ENCODE results near the gene UNCX.

Gene UNCX

DNA sequence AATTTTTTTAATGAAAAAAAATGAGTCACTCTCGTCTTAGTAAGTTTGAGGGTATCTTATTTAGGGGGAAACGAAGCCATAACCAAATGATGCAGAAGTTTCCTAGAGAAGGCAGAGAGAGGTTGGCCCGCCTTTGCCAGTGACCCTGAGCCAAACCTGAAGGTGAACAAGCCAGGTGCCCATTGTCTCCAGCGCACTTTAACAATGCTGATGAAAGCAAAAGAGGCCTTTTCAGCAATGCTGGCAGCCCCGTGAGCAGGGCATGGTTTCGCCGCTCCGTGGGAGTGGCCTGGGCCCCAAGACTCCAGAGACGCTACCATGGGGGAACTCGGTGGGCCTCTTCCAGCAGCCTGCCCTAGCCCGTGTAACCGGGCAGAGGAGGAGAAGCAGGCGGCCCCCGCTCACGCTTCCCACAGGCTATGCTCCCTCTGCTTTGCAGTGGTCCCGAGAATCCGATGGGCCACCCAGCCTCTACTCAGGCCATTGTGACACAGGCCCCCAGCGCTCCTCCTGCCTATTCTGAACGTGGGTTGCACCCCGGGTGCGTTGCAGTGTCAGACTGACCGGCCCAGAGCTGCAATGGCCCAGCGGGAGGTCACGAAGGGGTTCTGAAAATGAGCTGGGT is 14.0 kb upstream of the UNCX start:
- no peak overlapping the region for H3K4ac ChIP-seq (ENCODE audit: low read depth in 1 of 2, low read length in 2 of 2)
- H2BK5ac ChIP-seq (ENCODE audit: low read depth, low read length, poor library complexity, severe bottlenecking) = no peak overlapping the region
- H4K91ac ChIP-seq (ENCODE audit: low read length) = no peak overlapping the region
- H3K27ac ChIP-seq (ENCODE audit: low read length, poor library complexity, severe bottlenecking) = no peak overlapping the region
- H3K9ac ChIP-seq (ENCODE audit: low read length) = no peak overlapping the region
- no peak for DNase-seq
- H3K4me2 ChIP-seq (ENCODE audit: low read length, poor library complexity, severe bottlenecking) = no peak overlapping the region
- H3K36me3 ChIP-seq (ENCODE audit: control insufficient read depth in 1 of 2, insufficient read depth in 2 of 2, low read depth in 1 of 2, low read length in 2 of 2) = no peaks in the 10 kb centered on the region
- H3K27me3 ChIP-seq (ENCODE audit: control insufficient read depth in 1 of 2, insufficient read depth in 1 of 2, low read length in 2 of 2) = peaks cover 52 to 60% of the 10 kb centered on the region in 2 experiments
- no peak overlapping the region for H2AFZ ChIP-seq (ENCODE audit: low read depth, low read length)
- H3K18ac ChIP-seq (ENCODE audit: low read depth in 1 of 2, low read length in 2 of 2) = no peak overlapping the region
- no peaks in the 10 kb centered on the region for H3K79me1 ChIP-seq (replicated peaks; ENCODE audit: low read length, poor library complexity, severe bottlenecking)
- no peak overlapping the region for H2BK12ac ChIP-seq (ENCODE audit: low read length in 2 of 2)
- no peak overlapping the region for H2AK5ac ChIP-seq (ENCODE audit: low read length, severe bottlenecking)
- no peak overlapping the region for H3K4me3 ChIP-seq (ENCODE audit: insufficient read depth in 1 of 2, low read depth in 1 of 2, low read length in 2 of 2)
- no peaks in the 10 kb centered on the region for H3K4me1 ChIP-seq (ENCODE audit: control insufficient read depth, insufficient read depth, low read depth, low read length)
- no peak overlapping the region for H2BK120ac ChIP-seq (ENCODE audit: low read depth, low read length)
- no peak overlapping the region for H4K8ac ChIP-seq (ENCODE audit: low read length)
- peaks cover 4% of the 10 kb centered on the region for H3K9me3 ChIP-seq (ENCODE audit: control insufficient read depth, low read length)
- no peak overlapping the region for H3K23ac ChIP-seq (ENCODE audit: low read length in 2 of 2)
- no peak overlapping the region for H3K14ac ChIP-seq (ENCODE audit: low read length in 2 of 2)
- WGBS = 72% methylated on average over 24 of the region's 24 CpGs
- H2BK15ac ChIP-seq (ENCODE audit: low read depth, poor library complexity, severe bottlenecking) = no peak overlapping the region

DNA sequence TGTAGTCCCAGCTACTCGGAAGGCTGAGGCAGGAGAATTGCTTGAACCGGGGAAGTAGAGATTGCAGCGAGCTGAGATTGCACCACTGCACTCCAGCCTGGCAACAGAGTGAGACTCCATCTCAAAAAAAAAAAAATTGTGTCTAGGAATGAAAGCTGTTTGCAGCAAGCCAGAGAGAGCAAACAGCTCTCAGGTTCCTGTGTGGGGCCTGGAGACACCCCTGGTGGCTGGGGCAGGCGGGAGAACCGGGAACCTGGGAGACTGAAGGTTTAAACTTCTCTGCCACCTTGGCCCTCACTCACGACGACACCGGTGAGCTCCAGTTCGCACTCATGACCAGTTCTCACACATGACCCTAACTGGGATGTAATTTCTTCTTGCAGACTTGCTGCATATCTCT is 13.2 kb upstream of the UNCX start:
- no peak overlapping the region for H3K9ac ChIP-seq (ENCODE audit: low read length)
- no peak overlapping the region for H2BK120ac ChIP-seq (ENCODE audit: low read depth, low read length)
- H3K4ac ChIP-seq (ENCODE audit: low read depth in 1 of 2, low read length in 2 of 2) = no peak overlapping the region
- no peak overlapping the region for H2AK5ac ChIP-seq (ENCODE audit: low read length, severe bottlenecking)
- no peak overlapping the region for H2BK12ac ChIP-seq (ENCODE audit: low read length in 2 of 2)
- whole genome bisulfite sequencing = 62% methylated on average over 9 of the region's 9 CpGs
- no peaks in the 10 kb centered on the region for H3K79me1 ChIP-seq (replicated peaks; ENCODE audit: low read length, poor library complexity, severe bottlenecking)
- H4K91ac ChIP-seq (ENCODE audit: low read length) = no peak overlapping the region
- H2BK5ac ChIP-seq (ENCODE audit: low read depth, low read length, poor library complexity, severe bottlenecking) = no peak overlapping the region
- no peak overlapping the region for H2BK15ac ChIP-seq (ENCODE audit: low read depth, poor library complexity, severe bottlenecking)
- H3K27me3 ChIP-seq (ENCODE audit: control insufficient read depth in 1 of 2, insufficient read depth in 1 of 2, low read length in 2 of 2) = peaks cover 61 to 62% of the 10 kb centered on the region in 2 experiments
- no peak overlapping the region for H3K18ac ChIP-seq (ENCODE audit: low read depth in 1 of 2, low read length in 2 of 2)
- no peak overlapping the region for H3K23ac ChIP-seq (ENCODE audit: low read length in 2 of 2)
- H3K27ac ChIP-seq (ENCODE audit: low read length, poor library complexity, severe bottlenecking) = no peak overlapping the region
- no peak overlapping the region for H3K4me3 ChIP-seq (ENCODE audit: insufficient read depth in 1 of 2, low read depth in 1 of 2, low read length in 2 of 2)
- peaks cover 4% of the 10 kb centered on the region for H3K9me3 ChIP-seq (ENCODE audit: control insufficient read depth, low read length)
- H4K8ac ChIP-seq (ENCODE audit: low read length) = no peak overlapping the region
- H3K36me3 ChIP-seq (ENCODE audit: control insufficient read depth in 1 of 2, insufficient read depth in 2 of 2, low read depth in 1 of 2, low read length in 2 of 2) = no peaks in the 10 kb centered on the region
- H3K14ac ChIP-seq (ENCODE audit: low read length in 2 of 2) = no peak overlapping the region
- H3K4me2 ChIP-seq (ENCODE audit: low read length, poor library complexity, severe bottlenecking) = no peak overlapping the region
- H2AFZ ChIP-seq (ENCODE audit: low read depth, low read length) = no peak overlapping the region
- no peak for DNase-seq
- peaks cover 2% of the 10 kb centered on the region for H3K4me1 ChIP-seq (ENCODE audit: control insufficient read depth, insufficient read depth, low read depth, low read length)

DNA sequence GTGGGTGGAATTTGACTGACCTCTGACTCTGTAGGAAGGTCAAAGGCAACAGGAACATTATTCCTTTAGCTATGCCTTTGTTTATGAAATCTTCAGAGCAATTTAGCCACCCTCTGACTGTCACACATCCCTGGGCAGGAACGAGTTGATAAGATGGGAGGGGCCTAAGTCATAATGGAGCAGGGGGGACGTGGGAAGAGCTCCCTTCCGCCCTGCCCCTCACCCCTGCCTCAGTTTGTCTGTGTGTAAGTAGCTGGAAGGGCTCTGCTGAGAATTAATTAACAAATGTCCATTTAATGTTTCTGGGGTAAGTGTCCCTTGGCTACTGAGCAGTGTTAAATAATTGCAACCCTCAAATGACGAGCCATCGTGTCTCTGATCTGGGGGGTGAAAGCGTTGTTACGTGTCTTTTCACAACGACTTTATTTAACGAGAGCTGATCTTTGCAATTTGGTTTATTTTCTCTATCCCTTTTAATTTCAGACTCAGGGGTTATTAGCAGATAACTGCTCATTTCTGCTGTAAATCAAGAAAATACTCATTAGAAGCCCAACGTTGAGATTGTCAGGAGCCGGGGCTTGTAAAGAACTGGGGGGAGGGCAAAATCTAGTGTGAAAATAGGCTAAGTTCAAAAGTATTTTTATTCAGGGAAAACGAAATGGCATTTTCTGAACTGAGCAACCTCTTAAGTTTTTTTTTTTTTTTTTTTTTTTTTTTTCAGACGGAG is 12.5 kb upstream of the UNCX start:
- 82% methylated on average over 10 of the region's 13 CpGs for WGBS
- no peak overlapping the region for H2BK5ac ChIP-seq (ENCODE audit: low read depth, low read length, poor library complexity, severe bottlenecking)
- DNase-seq = no peak

DNA sequence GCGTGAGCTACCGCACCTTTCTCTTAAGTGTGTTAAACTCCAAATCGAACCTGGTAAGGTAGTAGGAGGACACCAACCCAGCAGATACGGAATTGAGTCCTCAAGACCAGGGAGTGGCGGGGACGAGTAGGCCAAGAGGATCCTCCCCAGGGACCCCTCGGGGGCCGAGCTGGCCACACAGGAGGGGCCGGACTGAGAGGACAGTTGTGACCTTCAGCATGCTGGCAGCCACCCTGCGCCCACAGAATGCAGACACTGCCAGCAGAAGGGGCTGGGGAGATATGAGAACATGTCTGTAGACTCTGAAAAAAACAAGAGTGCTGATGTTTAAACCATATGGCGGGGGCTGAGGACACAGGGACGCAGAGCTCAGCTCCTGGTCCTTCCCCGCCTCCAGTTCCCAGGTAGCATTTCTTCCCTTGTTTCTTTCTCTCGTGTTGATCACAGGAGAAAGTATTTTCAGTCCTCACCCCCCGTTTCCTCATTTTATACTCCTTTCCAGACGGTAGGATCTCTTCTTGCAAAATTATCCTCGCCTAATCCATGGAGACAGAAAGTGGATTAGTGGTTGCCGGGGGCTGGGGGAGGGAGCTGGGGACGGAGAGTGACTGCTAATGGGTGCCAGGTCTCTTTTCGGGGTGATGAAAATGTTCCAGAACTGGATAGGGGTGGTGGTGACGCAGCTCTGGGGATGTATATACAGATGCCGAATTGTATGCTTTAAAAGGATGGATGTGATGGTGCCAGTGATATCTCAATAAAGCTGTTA is 11.5 kb upstream of the UNCX start:
- Histone ChIP-seq H3K79me1 (replicated peaks; ENCODE audit: low read length, poor library complexity, severe bottlenecking) (no peaks in the 10 kb centered on the region), H2BK12ac (ENCODE audit: low read length in 2 of 2) (no peak overlapping the region), H3K4me2 (ENCODE audit: low read length, poor library complexity, severe bottlenecking) (no peak overlapping the region), H3K9ac (ENCODE audit: low read length) (no peak overlapping the region), H4K91ac (ENCODE audit: low read length) (no peak overlapping the region), H2BK120ac (ENCODE audit: low read depth, low read length) (no peak overlapping the region), H3K18ac (ENCODE audit: low read depth in 1 of 2, low read length in 2 of 2) (no peak overlapping the region), H3K4me1 (ENCODE audit: control insufficient read depth, insufficient read depth, low read depth, low read length) (peaks cover 5% of the 10 kb centered on the region), H4K8ac (ENCODE audit: low read length) (no peak overlapping the region), H3K4me3 (ENCODE audit: insufficient read depth in 1 of 2, low read depth in 1 of 2, low read length in 2 of 2) (no peak overlapping the region), H3K14ac (ENCODE audit: low read length in 2 of 2) (no peak overlapping the region), H3K23ac (ENCODE audit: low read length in 2 of 2) (no peak overlapping the region), H3K36me3 (ENCODE audit: control insufficient read depth in 1 of 2, insufficient read depth in 2 of 2, low read depth in 1 of 2, low read length in 2 of 2) (no peaks in the 10 kb centered on the region), H2AFZ (ENCODE audit: low read depth, low read length) (no peak overlapping the region), H2AK5ac (ENCODE audit: low read length, severe bottlenecking) (no peak overlapping the region), H3K27ac (ENCODE audit: low read length, poor library complexity, severe bottlenecking) (no peak overlapping the region), H2BK5ac (ENCODE audit: low read depth, low read length, poor library complexity, severe bottlenecking) (no peak overlapping the region), H3K4ac (ENCODE audit: low read depth in 1 of 2, low read length in 2 of 2) (no peak overlapping the region), H3K9me3 (ENCODE audit: control insufficient read depth, low read length) (peaks cover 4% of the 10 kb centered on the region), H2BK15ac (ENCODE audit: low read depth, poor library complexity, severe bottlenecking) (no peak overlapping the region), H3K27me3 (ENCODE audit: control insufficient read depth in 1 of 2, insufficient read depth in 1 of 2, low read length in 2 of 2) (peaks cover 73 to 76% of the 10 kb centered on the region in 2 experiments)
- DNase-seq = no peak
- WGBS = 66% methylated on average over 19 of the region's 22 CpGs

More for the DNA sequence above, 12.5 kb upstream of the UNCX start:
- no peaks in the 10 kb centered on the region for H3K36me3 ChIP-seq (ENCODE audit: control insufficient read depth in 1 of 2, insufficient read depth in 2 of 2, low read depth in 1 of 2, low read length in 2 of 2)
- no peak overlapping the region for H3K4me2 ChIP-seq (ENCODE audit: low read length, poor library complexity, severe bottlenecking)
- H3K9me3 ChIP-seq (ENCODE audit: control insufficient read depth, low read length) = peaks cover 4% of the 10 kb centered on the region
- H2AK5ac ChIP-seq (ENCODE audit: low read length, severe bottlenecking) = no peak overlapping the region
- no peak overlapping the region for H3K23ac ChIP-seq (ENCODE audit: low read length in 2 of 2)
- H3K9ac ChIP-seq (ENCODE audit: low read length) = no peak overlapping the region
- H3K4ac ChIP-seq (ENCODE audit: low read depth in 1 of 2, low read length in 2 of 2) = no peak overlapping the region
- no peak overlapping the region for H3K4me3 ChIP-seq (ENCODE audit: insufficient read depth in 1 of 2, low read depth in 1 of 2, low read length in 2 of 2)
- no peak overlapping the region for H2BK15ac ChIP-seq (ENCODE audit: low read depth, poor library complexity, severe bottlenecking)
- peaks cover 64 to 67% of the 10 kb centered on the region in 2 experiments for H3K27me3 ChIP-seq (ENCODE audit: control insufficient read depth in 1 of 2, insufficient read depth in 1 of 2, low read length in 2 of 2)
- no peak overlapping the region for H3K18ac ChIP-seq (ENCODE audit: low read depth in 1 of 2, low read length in 2 of 2)
- no peak overlapping the region for H4K8ac ChIP-seq (ENCODE audit: low read length)
- no peak overlapping the region for H4K91ac ChIP-seq (ENCODE audit: low read length)
- H2BK12ac ChIP-seq (ENCODE audit: low read length in 2 of 2) = no peak overlapping the region
- no peaks in the 10 kb centered on the region for H3K79me1 ChIP-seq (replicated peaks; ENCODE audit: low read length, poor library complexity, severe bottlenecking)
- H2BK120ac ChIP-seq (ENCODE audit: low read depth, low read length) = no peak overlapping the region
- peaks cover 3% of the 10 kb centered on the region for H3K4me1 ChIP-seq (ENCODE audit: control insufficient read depth, insufficient read depth, low read depth, low read length)
- no peak overlapping the region for H3K14ac ChIP-seq (ENCODE audit: low read length in 2 of 2)
- H3K27ac ChIP-seq (ENCODE audit: low read length, poor library complexity, severe bottlenecking) = no peak overlapping the region
- H2AFZ ChIP-seq (ENCODE audit: low read depth, low read length) = no peak overlapping the region
